SKM-1 (cell line): Measurements from ENCODE around the gene LMBR1.
"Not testable (repeated sequence)": the region's sequence is repeated elsewhere in the genome, so short reads cannot be mapped to it uniquely, and the experiment has no call there.

Experiments used
- DNase-seq: peaks from one replicate; lab custom pipeline; 2025; ENCODE audit not compliant: unreplicated experiment; lab: John Stamatoyannopoulos, UW

Gene LMBR1

GRCh38 chr7:156701787-156702186 is 191.2 kb downstream of the LMBR1 start:
- not testable (repeated sequence) for DNase-seq

GRCh38 chr7:156698512-156698911 is 194.5 kb downstream of the LMBR1 start:
- DNase-seq = not testable (repeated sequence)

DNA sequence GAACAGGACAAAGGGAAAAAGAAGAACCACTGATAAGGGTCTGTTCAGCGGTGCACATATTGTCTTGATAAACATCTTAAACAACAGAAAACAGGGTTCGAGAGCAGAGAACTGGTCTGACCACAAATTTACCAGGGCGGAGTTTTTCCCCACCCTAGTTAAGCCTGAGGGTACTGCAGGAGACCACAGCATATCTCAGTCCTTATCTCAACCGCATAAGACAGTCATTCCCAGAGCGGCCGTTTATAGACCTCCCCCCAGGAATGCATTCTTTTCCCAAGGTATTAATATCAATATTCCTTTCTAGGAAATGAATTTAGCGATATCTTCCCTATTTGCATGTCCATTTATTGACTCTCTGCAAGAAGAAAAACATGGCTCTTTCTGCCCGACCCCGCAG is 195.7 kb downstream of the LMBR1 start:
- DNase-seq = not testable (repeated sequence)

- no peak for DNase-seq
Observed at GRCh38 chr7:156693627-156694026, 199.4 kb downstream of the LMBR1 start.

- DNase-seq = no peak
Observed at GRCh38 chr7:156692849-156693248, 200.1 kb downstream of the LMBR1 start.

DNA sequence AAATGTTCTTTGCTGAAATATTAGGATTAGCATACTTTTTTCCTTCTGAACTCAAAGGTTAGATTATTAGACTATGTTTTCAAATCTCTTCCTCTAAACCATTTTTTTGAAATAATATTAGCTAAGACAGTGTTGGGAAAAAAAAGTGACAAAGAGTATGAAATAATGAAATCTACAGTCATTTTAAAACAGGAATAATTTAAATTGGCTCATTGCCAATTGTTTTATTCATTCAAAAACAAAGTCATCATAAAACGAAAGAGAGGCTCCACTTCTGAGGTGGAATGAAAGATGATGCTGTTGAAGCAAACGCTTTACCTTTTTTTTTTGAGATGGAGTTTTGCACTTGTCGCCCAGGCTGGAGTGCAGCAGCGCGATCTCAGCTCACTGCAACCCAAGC is 201.2 kb downstream of the LMBR1 start:
- DNase-seq = no peak

- no peak for DNase-seq
Observed at GRCh38 chr7:156684661-156685060, 208.3 kb downstream of the LMBR1 start.

GRCh38 chr7:156684251-156684650 is 208.7 kb downstream of the LMBR1 start:
- DNase-seq = no peak

GRCh38 chr7:156682928-156683327 is 210.1 kb downstream of the LMBR1 start:
- no peak for DNase-seq

GRCh38 chr7:156680281-156680680 is 212.7 kb downstream of the LMBR1 start:
- DNase-seq = no peak

- no peak for DNase-seq
Observed at GRCh38 chr7:156677374-156678054, 215.5 kb downstream of the LMBR1 start.

DNA sequence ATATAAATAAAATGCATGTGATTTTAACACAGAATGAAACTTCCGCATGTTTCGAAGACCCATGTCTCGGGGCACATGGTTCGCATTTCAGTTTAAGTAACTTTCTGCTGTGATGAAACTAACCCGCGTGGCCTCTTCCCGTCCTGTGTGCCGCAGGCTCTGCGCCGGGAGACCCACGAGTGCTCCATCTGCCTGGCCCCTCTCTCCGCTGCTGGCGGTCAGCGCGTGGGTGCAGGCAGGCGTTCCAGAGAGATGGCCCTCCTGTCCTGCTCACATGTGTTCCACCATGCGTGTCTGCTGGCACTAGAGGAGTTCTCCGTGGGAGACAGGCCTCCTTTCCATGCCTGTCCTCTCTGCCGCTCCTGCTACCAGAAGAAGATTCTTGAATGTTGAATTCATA is 216.7 kb downstream of the LMBR1 start:
- DNase-seq = no peak

DNA sequence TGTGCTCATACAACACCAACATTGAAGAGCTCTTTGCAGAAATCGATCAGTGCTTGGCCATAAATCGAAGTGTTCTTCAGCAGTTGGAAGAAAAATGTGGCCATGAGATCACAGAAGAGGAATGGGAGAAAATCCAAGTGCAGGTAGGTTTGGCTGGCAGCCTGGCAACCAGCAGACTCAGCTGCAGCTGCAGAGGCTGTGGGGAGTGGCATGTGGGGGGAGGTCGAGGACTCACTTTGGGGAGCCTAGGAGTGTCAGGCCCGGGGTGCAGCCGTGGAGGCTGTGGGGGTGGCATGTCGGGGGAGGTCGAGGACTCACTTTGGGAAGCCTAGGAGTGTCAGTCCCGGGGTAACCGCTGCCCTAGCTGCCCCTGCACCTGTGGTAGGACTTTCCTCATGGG is 217.3 kb downstream of the LMBR1 start:
- no peak for DNase-seq

- DNase-seq = no peak
Observed at GRCh38 chr7:156673902-156674301, 219.1 kb downstream of the LMBR1 start.

- no peak for DNase-seq
Observed at GRCh38 chr7:156673454-156673853, 219.5 kb downstream of the LMBR1 start.

- DNase-seq = no peak
Observed at GRCh38 chr7:156669035-156669828, 223.8 kb downstream of the LMBR1 start.

GRCh38 chr7:156668130-156668741 is 224.7 kb downstream of the LMBR1 start:
- DNase-seq = no peak

- DNase-seq = no peak
Observed at GRCh38 chr7:156667110-156667426, 225.9 kb downstream of the LMBR1 start.

- no peak for DNase-seq
Observed at GRCh38 chr7:156666368-156667109, 226.4 kb downstream of the LMBR1 start.

- DNase-seq = no peak
Observed at GRCh38 chr7:156665101-156665500, 227.9 kb downstream of the LMBR1 start.

- DNase-seq = no peak
Observed at GRCh38 chr7:156662277-156662676, 230.7 kb downstream of the LMBR1 start.

GRCh38 chr7:156661637-156662036 is 231.3 kb downstream of the LMBR1 start:
- DNase-seq = no peak
